ENCODE measurements around the gene CNKSR1.

GRCh38 chr1:26175346-26175745 lies 1.9 kb upstream of the CNKSR1 start:
- TF ChIP-seq, protein P1, sequence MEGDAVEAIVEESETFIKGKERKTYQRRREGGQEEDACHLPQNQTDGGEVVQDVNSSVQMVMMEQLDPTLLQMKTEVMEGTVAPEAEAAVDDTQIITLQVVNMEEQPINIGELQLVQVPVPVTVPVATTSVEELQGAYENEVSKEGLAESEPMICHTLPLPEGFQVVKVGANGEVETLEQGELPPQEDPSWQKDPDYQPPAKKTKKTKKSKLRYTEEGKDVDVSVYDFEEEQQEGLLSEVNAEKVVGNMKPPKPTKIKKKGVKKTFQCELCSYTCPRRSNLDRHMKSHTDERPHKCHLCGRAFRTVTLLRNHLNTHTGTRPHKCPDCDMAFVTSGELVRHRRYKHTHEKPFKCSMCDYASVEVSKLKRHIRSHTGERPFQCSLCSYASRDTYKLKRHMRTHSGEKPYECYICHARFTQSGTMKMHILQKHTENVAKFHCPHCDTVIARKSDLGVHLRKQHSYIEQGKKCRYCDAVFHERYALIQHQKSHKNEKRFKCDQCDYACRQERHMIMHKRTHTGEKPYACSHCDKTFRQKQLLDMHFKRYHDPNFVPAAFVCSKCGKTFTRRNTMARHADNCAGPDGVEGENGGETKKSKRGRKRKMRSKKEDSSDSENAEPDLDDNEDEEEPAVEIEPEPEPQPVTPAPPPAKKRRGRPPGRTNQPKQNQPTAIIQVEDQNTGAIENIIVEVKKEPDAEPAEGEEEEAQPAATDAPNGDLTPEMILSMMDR (IDR thresholded peaks at IDR 0.05), result no peak
- TF ChIP-seq EZH2 (IDR thresholded peaks at IDR 0.05; ENCODE audit: borderline replicate concordance, insufficient read depth, low read depth, low read length, poor library complexity, severe bottlenecking), result no peak

All from B cell (primary cell).